HepG2 (cell line): Measurements from ENCODE around the gene ACOX3.

Source experiments
- CREM ChIP-seq, 2 experiments: sonication (generic) in 1 of 2; formaldehyde crosslinking in 1 of 2; IDR thresholded peaks; 2 replicates each; pipeline versions ENCODE4 v1.4.0 to v1.6.1; 2016 to 2020; ENCODE audit warnings: antibody characterized with exemption in 1 of 2, mild to moderate bottlenecking in 1 of 2, missing genetic modification reagents in 1 of 2
- FOXA1 ChIP-seq, 2 experiments: fragments of 450-650 bp in 1 of 2; sonication (generic) in 1 of 2; formaldehyde crosslinking in 1 of 2; IDR thresholded peaks; 2 replicates each; pipeline versions ENCODE4 v1.4.0 to v1.6.1; 2016 to 2020; ENCODE audit warnings: missing genetic modification reagents in 1 of 2
- HDAC1 ChIP-seq: sonication (generic); formaldehyde crosslinking; IDR thresholded peaks from 2 replicates; pipeline ENCODE4 v1.5.1; 2020; ENCODE audit warnings: mild to moderate bottlenecking, missing genetic modification reagents
- NR1H2 ChIP-seq: sonication (generic); formaldehyde crosslinking; IDR thresholded peaks from 2 replicates; pipeline ENCODE4 v1.8.1; 2022; ENCODE audit warnings: low read depth, missing genetic modification reagents, borderline replicate concordance
- POLR2AphosphoS5 ChIP-seq: IDR thresholded peaks from 2 replicates; pipeline ENCODE4 v1.6.1; 2012; ENCODE audit warnings: low read depth, low read length
- REST ChIP-seq, 2 experiments: IDR thresholded peaks; 2 replicates each; pipeline ENCODE4 v1.6.1; 2011 to 2012; ENCODE audit warnings: low read length in 2 of 2, borderline replicate concordance in 1 of 2, low read depth in 1 of 2, mild to moderate bottlenecking in 1 of 2, moderate library complexity in 1 of 2
- ZNF383 ChIP-seq: sonication (generic); formaldehyde crosslinking; IDR thresholded peaks from 2 replicates; pipeline ENCODE4 v1.4.0; 2020; ENCODE audit warnings: missing genetic modification reagents, mild to moderate bottlenecking, borderline replicate concordance

GRCh38 chr4:8439914-8440491, 520 bp downstream of the ACOX3 start:
- TF ChIP-seq ZNF383 (CRISPR knock-in tag) (no peak), FOXA1 (IDR thresholded peaks at IDR 0.05) (no peak), FOXA1 (CRISPR knock-in tag; IDR thresholded peaks at IDR 0.05) (no peak), CREM (IDR thresholded peaks at IDR 0.05) (no peak), CREM (CRISPR knock-in tag; IDR thresholded peaks at IDR 0.05) (no peak), HDAC1 (CRISPR knock-in tag) (no peak), NR1H2 (CRISPR knock-in tag) (no peak), POLR2AphosphoS5 (no peak), REST (IDR thresholded peaks at IDR 0.05; ENCODE audit: borderline replicate concordance in 1 of 2, low read depth in 1 of 2, low read length in 2 of 2) (no peak)
